Measurements from ENCODE around the gene NFATC2.
"Not testable (repeated sequence)": the region's sequence is repeated elsewhere in the genome, so short reads cannot be mapped to it uniquely, and the experiment has no call there.

Gene NFATC2

DNA sequence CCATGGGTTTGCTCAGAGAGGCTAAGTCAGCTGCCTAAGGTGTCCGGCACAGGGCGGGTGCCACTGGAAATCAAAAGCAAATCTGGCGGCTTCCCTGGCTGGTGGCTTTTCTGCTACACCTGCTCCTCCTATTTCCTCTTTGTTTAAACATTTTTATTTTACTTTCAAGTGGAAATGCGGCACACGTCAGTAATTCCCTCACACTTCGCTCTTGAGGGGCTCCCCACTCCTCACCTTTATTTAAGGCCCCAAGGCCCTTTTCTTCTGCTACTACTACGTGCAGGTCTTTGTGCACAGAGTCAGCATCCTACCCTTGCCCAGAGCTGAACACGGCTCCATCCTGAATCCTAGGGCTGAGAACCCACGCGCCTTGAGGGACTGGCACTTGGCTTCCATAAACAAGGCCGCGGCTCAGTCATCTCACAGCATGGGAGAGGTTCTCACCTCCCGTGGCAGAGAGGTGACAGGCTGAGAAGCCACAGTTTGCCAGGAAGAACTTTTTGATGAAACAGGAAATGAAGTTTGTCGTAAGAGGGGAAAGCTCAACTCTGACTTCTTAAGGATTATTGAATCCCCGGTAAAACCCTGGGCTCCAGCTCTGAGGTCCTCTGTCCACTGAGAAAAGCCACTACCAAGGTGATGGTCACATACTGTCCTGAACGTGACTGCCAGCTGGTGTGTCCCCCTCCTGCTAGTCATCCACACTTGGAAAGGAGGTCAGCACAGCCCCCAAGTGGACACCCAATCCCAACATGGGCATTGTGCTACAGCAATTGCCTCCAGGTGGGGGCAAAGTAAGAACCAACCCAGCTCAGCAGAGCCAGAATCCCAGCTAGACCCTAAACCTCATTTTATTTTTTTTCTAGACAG lies 48.0 kb downstream of the NFATC2 start:
- no peak for DNase-seq (ENCODE audit: low spot score)

DNA sequence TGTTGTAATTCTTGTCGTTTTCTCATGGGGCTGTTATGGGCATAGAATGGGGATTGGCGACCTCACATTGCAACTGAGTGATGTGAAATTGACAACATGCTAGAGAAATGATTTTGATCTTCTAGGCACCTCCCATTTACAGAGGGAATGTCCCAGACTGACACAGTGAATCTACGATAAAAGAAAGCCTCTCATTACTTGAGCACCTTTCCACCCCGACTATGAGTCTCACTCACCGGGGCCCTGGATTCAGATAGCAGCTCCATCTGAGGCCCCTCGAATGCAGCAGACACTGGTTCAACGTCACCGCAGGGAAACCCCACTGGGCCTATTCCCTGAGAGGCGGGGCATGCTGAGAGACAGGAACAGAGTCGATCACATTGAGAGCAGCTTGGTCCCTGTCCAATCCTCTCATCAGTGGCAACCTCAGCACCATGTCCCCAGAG lies 49.1 kb downstream of the NFATC2 start:
- no peak for DNase-seq (ENCODE audit: low spot score)

DNA sequence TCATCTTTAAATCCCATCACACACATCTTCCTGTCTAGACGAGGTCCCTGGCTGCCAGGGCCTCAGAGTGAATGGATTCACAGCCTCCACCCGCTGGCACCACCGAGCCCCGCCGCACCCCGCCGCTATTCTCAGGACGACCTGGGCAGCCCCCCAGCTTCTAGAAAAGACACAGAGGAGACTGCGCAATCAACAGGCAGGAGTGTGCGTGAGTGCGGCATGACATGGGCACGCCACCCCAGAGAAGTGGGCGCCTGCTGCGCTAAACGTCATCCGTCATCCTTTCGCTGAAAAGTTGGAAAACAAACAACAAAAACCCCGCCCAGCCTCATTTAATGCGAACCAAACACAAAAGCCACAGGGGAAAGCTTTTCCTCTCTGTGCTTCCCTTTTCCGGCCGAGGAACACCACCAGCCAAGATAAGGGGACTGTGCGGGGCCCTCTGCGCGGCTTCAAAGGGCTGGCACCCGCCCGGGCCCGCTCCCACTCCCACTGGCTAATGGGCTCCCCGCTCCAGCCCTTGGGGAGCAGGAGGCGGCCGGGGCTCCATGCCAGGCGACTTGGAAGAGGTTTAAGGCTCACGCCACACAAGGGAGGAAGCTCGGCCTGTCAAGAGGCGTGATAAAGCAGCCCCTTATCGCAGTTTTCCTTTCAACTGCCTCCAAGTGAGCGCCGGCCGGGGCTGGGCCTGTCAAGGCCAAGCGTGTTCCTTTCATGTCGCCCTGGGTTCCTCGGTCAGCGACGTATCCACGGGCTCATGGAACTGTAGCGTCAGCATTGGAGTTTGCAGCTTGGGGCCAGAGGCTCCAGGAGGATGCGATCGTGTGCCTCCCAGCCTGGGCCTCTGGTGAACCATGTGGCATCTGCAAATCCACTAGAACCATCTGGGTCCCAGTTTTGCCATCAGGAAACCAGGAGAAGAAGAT lies 50.1 kb downstream of the NFATC2 start:
- DNase-seq (ENCODE audit: low spot score) = peak; percentile 64

DNA sequence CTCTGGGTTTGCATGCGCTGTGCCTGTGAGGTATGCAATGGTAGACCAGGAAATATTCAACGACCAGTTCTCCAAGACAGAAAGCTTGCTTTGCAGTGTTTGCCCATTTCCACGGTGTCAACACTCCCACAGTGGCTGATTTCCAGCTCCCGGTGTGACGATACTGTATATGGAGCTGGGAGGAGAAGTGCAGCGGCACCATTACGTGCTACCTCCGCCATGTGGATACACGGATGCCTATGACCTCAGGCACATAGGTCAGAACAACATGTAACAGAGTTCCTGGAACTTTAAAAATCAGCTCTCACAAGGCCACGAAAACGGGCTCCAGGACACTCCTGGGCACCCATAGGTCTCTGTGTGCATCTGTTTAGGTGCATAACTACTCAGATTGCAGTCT lies 51.1 kb downstream of the NFATC2 start:
- no peak for DNase-seq (ENCODE audit: low spot score)

DNA sequence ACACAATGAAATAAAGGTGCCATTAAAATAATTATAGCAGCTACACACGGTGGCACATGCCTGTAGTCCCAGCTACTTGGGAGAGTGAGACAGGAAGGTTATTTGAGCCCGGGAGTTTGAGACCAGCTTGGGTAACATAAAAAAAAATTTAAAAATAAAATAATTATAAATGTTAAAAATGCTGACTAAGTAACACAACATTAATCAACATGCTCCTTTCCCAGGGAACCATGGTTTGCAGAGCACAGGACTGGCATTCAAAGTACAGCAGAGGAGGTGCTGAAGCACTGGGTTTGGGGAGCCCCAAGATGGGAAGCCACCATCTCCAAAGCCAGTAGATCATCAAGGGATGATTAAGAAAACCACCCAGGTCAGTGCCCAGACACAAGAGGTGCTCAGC lies 51.9 kb downstream of the NFATC2 start:
- DNase-seq (ENCODE audit: low spot score) = no peak

DNA sequence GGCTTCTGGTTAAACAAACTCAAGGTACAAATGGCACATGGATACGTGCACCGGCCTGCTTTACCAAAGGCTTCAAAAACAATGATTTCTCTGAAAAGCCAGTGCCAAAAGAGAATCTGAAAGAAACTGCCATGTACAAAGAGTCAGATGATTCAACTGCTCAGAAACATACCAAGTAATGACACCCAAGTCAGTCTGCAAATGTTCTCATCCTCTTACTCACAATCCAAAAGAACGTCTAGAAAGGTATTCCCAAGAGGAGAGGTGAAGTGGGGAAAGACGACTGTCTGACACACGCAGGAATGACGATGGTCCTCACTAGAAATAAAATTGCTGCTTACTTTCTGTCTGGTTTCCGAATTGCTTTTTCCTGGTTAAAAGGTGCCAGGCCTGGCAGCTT lies 52.9 kb downstream of the NFATC2 start:
- no peak for DNase-seq (ENCODE audit: low spot score)

DNA sequence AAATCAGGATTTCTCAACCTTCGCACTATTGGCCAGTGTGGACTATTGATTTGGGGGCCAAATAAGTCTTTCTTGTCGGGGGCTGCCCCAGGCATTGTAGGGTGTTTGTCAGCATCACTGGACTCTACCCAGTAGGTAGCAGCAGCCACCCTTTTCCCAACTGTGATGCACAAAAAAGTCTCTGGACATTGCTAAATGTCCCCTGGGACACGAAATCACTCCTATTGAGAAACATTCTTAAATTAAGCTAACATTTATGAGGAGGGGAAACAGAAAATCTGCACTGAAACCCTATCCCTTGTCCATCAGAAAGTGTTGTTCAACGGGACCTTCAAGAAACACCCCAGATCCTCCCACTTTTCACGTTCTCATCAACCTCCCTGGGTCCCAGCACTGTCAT lies 54.2 kb downstream of the NFATC2 start:
- no peak for DNase-seq (ENCODE audit: low spot score)

DNA sequence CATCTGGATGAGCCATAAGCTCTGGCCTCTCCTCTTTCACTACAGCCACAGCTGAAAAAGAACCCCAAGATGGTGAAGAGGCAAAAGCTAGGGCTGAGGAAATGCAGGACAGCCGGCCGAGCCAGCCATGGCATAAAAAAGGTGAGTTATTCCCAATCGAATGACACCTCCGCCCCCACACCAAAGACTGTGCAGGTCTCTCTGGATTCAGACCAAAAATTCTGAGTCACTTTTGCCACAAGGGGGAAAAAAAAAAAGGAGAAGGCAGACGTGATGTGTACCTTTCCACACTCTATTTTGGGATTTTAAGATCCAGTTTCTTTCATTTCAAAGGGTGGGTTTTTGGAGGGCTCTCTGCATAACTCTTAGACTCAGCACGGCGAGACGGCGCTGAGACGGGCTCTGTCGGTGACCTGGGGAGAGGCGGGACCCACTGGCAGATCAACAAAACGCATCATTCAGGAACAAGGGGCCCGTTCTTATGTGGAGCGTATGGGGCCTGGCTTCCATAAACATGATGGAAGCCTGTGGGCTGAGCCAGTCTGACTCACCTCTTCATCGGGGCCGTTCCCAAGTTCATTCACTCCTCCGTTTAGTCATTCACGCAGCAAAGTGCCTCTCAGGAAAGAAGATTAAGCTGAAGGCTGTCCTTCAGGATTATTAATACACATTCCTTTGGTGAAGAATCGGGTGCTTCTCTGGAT lies 54.8 kb downstream of the NFATC2 start:
- no peak for DNase-seq (ENCODE audit: low spot score)

DNA sequence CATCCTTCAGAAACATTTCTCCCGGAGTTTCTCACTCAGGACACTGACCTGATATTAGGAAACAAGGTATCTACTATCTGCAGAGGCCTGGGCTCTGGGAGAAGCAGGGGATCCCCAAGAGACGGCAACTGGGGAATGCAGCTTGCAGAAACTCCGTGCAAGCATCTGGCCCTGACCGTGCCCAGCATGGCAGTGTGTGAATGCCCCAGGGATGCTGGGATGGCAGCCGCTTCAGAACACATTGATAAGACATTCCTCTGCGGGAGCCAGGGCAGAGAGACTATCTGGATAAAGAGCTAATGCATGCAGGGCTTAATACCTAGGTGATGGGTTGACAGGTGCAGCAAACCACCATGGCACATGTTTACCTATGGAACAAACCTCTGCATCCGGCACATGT lies 55.4 kb downstream of the NFATC2 start:
- DNase-seq (ENCODE audit: low spot score) = no peak

DNA sequence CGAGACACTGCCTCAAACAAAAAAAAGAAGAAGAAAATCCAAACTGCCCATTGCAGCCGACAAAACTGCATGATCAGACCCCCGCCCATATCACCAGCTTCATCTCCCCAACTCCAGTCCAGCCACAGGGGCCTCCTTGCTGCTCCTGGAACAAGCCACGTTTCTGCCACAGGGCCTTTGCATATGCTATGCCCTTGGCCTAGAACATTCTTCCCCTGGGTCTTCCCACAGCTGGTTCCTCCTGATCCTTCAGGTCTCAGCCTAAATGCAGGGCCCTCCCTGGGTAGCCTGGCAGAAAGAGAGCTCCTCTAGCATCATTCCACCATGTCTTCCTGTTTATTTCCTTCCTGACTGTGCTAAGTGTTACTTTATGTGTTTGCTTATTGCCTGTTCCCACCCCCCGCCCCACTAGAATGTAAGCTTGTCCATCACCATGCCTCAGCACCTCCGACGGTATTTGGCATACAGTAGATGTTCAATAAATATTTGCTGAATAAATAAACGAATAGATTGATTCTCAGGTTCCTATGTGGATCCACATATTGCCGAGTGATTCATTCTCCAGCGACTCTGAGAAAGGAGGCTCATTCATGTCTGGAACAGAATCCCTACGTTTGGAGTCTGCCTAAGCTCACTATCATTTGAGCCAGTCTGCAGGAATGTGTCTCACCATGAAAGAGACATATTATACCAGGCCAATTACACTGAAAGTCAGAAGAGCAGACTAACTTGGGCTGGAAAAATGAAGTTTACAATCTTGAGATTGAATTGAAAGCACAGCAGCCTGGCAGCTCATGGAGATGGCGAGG lies 56.1 kb downstream of the NFATC2 start:
- no peak for DNase-seq (ENCODE audit: low spot score)

DNA sequence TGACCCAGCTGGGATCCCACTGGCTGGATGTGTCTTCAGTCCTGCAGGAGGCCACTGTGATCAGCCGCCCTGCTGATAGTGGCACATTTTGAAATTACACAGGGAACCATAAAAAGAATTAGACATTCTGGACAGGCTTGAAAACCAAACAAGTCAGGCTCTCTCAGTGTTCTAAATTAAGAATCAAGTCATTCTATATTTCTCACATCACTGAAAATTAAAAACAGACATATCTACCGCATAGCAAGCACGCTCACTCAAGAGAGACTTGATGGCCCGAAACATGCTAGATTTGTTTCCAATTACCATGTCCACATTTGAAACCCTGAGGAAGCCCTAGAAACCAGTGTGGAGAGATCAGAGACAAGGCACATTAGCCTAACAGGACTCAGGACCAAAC lies 57.7 kb downstream of the NFATC2 start:
- no peak for DNase-seq (ENCODE audit: low spot score)

DNA sequence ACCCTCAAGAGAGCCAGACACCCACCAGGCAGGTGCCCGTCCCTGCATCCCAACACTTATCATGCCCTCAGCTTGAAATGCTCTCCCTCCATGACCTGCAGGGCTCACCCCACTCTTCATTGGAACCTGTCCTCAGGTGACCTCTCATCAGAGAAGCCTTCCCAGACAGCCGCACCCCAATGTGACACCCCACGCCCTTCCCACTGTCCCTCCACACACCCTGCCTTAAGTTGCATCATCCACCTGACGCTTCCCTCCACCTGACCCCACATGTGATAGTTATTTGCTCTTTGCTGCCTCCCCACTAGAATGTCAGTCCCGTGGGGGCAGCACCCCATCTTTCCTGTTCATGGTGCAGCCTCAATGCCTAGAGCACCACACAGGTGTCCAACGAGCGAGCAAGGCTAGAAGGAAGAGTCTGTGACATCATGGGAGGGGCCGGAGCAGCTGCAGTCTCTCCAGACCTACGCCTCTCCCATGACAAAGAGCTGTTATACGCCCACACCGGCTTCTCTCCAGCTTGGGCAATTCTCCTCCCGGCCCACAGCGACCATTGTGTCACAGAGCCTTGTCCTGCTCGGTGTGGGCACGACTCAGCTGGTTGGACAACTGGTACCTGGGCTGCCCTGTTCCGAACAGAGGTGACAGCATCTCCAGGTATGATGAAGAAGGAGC lies 58.2 kb downstream of the NFATC2 start:
- DNase-seq (ENCODE audit: low spot score) = peak; percentile 29

DNA sequence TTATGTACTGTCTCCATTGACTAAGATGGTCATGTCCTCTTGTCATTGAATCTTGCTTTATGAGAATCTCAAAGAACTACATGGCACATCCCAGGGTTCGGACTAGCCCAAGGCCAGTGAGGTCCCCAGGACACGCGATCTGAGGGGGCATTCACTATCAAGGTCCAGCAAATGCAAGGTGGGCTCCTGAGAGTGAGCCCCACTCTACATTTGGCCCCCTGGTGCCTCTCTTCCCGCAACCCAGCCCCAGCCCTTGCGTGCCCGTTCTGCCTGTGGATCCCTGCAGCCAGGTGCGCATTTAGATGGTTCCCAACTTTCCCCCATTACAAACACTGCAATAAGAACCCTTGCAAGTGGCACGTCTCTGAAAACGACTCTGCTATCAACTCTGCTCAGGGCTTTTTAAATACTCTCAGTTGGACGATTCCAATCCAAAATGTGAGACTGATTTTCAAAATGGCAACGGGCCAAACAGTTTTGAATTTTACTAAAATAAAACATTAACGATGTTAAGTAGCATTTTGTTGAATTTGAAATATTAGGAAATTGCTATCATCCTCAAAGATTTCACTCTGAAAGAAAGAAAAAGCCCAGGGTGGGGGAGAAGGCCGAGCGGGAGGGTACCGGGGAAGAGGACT lies 59.6 kb downstream of the NFATC2 start:
- no peak for DNase-seq (ENCODE audit: low spot score)

DNA sequence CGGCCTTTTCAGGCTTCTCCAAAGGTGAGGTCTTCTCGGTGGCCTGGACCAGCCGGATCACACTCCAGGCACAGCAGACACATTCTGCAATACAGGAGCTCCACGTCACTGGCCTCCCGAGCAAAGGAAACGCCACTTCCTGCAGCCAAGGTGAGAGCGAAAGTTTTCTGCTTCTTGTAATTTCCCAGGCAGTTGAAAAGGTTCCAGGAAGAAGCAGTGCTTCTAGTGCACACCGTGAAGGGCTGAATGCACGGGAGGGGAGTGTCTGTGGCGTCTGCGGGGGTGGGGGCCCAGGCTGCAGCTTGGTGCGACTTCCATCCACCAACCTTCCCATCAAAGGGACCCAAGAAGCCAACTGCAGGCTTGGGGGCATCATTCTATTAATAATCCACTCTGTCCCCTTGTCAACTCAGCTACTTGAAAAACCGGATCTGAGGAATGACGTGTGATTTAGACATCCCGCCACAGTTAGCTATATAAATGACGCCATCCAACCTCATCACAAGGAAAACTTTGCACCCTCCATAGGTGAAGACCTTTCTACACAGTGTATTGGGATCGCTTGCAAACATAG lies 61.1 kb downstream of the NFATC2 start:
- no peak for DNase-seq (ENCODE audit: low spot score)

DNA sequence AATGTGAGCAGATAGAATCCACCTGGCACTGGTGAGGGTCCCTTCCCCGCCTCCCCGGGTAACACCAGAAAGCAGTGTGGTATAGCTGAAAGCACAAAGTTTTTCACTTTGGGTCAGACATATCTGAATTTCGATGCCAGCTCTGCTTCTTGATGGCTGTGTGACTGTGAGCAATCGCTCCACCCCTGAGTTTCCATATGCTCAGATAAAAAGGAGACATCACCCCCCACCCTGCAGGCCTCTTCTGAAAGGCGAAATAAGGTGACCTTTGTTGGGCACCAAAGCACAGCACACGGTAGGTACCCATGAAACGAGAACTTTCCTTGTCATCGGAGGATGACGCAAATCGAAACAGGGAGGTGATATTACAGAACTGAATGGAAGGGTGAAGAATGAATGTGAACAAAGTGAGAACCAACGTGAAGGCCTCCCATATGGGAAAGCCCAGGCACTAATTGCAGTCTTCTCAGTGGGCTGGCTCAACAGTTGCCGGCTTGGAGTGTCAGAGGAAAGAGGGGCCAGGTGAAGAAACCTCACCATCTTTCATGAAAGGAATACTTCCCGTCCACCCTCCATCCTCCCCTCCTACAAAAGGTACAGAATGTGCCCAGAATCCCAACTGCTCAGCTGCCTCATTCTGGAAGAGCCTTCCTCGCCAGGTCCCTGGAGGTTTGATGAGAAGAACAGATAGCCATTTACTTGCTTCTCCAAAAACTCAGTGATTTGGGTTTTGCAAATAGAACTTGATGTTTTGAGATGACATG lies 61.8 kb downstream of the NFATC2 start:
- DNase-seq (ENCODE audit: low spot score) = no peak

DNA sequence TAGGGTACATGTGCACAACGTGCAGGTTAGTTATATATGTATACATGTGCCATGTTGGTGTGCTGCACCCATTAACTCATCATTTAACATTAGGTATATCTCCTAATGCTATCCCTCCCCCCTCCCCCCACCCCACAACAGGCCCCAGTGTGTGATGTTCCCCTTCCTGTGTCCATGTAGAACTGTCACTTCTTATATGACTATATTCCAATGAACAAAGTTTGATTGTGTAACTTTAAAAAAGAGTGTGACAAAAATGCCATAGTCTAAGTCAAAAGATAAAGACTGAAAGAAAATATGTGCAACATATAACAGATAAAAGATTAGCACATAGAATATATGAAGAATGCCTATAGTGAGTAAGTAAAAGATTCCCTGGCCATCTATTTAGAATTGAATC lies 66.4 kb downstream of the NFATC2 start:
- not testable (repeated sequence) for DNase-seq (ENCODE audit: low spot score)

DNA sequence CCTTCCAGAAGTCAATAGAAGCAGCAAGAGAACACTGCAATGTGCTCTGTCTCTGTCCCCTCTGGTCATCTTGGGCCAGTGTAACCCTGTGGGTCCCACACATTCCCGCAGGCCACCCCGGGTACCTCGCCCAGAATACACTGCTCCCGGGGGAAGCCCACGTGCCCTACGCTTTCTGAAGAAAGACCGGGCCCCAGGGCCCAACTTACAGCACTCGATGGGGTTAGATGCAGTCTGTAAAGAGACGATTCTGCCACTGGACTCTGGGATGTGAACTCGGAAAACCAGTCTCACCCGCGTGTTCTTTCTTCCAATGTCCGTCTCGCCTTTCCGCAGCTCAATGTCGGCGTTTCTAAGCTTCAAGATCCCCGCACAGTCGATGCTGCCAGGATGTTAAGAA lies 68.7 kb downstream of the NFATC2 start:
- DNase-seq (ENCODE audit: low spot score) = no peak

DNA sequence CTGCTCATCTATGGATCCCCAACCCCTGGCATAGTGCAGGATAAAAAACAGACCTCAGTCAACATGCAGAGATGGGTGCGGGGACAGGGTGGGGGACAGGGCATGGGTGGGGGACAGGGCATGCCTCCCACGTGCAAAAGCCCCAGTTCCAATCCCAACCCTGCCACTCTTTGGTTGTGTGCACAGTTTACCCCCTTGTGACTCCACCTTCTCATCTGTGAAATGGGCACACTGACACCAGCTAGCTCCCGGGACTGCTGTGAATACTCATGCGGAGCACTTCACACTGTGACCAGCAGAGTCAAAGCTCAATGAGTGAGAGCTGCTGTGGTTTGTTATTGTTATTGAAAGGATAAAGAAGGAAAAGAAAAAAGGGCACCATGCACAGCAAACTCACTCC lies 69.3 kb downstream of the NFATC2 start:
- no peak for DNase-seq (ENCODE audit: low spot score)

DNA sequence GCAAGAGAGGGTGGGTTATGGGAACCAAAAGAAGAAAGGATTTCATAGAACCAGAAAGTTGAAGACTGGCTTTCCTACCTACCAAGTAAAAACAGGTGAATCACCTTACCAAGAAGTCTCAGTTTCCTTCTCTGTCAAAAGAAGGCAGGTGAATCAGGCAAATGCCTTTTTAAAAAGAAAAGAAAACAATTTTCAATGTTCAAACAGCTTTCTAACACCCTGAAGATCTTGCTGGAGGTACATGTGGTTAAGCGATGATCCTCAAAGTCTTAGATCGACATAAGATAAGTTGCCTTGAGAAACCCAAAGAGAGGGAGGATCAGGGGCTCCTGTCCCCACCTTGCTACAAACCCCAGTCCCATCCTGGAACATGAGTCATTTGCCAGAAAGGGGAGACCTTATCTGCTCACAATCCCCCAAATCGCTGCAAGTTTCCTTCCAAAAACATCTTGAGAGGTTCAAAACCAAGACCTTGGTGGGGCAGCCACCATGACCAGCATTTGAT lies 71.6 kb downstream of the NFATC2 start:
- DNase-seq (ENCODE audit: low spot score) = no peak
